A549 (cell line): ENCODE data around the gene ZNF341.

Experiments used
- CHD2 ChIP-seq: fragments of 150-350 bp; IDR thresholded peaks from 2 replicates; pipeline ENCODE4 v1.6.1; 2014; ENCODE audit warnings: low read length; ENCODE audit not compliant: partially characterized antibody
- EHMT2 ChIP-seq: fragments of 200-600 bp; sonication (generic); IDR thresholded peaks from 2 replicates; pipeline ENCODE4 v1.6.1; 2016; ENCODE audit warnings: antibody characterized with exemption, low read depth, mild to moderate bottlenecking, moderate library complexity
- HDAC2 ChIP-seq: fragments of 200-600 bp; sonication (generic); IDR thresholded peaks from 2 replicates; pipeline ENCODE4 v1.6.1; 2016
- HOXA7 ChIP-seq: fragments of 250-450 bp; sonication (Bioruptor Pico); IDR thresholded peaks from 2 replicates; pipeline ENCODE4 v1.5.0; 2020; ENCODE audit warnings: mild to moderate bottlenecking, moderate library complexity
- POLR2A ChIP-seq: IDR thresholded peaks from 2 replicates; pipeline ENCODE4 v1.6.1; 2012; ENCODE audit warnings: mild to moderate bottlenecking, low read length
- RAD21 ChIP-seq, 2 experiments: fragments of >200 bp in 1 of 2; sonication (Bioruptor Twin) in 1 of 2; formaldehyde crosslinking in 1 of 2; IDR thresholded peaks in 1 of 2; conservative IDR thresholded peaks in 1 of 2; 2 replicates in 1 of 2; 3 replicates in 1 of 2; pipeline ENCODE4 v1.6.1; 2012 to 2018; ENCODE audit warnings: inconsistent platforms in 1 of 2
- RCOR1 ChIP-seq: fragments of 150-350 bp; IDR thresholded peaks from 2 replicates; pipeline ENCODE4 v1.6.1; 2014; ENCODE audit warnings: antibody characterized with exemption, low read length, low read depth
- TP53 ChIP-seq: fragments of 250-450 bp; sonication (Bioruptor Pico); IDR thresholded peaks from 2 replicates; pipeline ENCODE4 v1.5.0; 2021; ENCODE audit warnings: mild to moderate bottlenecking, moderate library complexity
- TF ChIP-seq, protein P1 (sequence below): IDR thresholded peaks from 2 replicates; pipeline ENCODE4 v1.6.1; 2012
- TF ChIP-seq, protein P2 (sequence below): fragments of >200 bp; sonication (Bioruptor Twin); formaldehyde crosslinking; IDR thresholded peaks from 3 replicates; pipeline ENCODE4 v1.5.1; 2016
- TF ChIP-seq, protein P3 (sequence below): fragments of >200 bp; sonication (Bioruptor Twin); formaldehyde crosslinking; IDR thresholded peaks from 3 replicates; pipeline ENCODE4 v1.6.1; 2016

DNA sequence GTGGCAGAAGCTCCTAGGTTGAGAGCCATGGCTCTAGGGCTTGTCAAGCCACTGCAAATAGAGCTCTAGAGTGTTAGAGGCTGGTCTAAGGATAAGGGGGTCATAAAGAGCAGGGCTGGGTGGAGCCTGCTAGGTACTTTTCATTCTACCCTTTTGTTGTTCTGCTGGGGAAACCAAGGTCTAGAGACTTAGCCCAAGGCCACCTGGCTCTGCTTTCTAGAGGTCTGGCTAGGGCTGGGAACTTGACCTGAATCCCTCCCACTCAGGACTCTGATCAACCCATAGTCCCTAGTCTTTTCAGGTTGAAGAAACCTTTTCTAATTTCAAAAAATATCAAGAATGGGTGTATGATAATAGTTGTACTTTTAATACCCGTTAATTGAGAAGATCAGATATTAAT lies 93.1 kb downstream of the ZNF341 start:
- TF ChIP-seq EHMT2 (no peak), HOXA7 (CRISPR knock-in tag) (no peak), TP53 (no peak), CHD2 (no peak), HDAC2 (no peak), RCOR1 (no peak), POLR2A (no peak), RAD21 (conservative IDR thresholded peaks at IDR 0.05 in 1 of 2, IDR thresholded peaks at IDR 0.05 in 1 of 2) (no peak)
- TF ChIP-seq, protein P1, sequence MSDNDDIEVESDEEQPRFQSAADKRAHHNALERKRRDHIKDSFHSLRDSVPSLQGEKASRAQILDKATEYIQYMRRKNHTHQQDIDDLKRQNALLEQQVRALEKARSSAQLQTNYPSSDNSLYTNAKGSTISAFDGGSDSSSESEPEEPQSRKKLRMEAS, result no peak
- TF ChIP-seq, protein P2, sequence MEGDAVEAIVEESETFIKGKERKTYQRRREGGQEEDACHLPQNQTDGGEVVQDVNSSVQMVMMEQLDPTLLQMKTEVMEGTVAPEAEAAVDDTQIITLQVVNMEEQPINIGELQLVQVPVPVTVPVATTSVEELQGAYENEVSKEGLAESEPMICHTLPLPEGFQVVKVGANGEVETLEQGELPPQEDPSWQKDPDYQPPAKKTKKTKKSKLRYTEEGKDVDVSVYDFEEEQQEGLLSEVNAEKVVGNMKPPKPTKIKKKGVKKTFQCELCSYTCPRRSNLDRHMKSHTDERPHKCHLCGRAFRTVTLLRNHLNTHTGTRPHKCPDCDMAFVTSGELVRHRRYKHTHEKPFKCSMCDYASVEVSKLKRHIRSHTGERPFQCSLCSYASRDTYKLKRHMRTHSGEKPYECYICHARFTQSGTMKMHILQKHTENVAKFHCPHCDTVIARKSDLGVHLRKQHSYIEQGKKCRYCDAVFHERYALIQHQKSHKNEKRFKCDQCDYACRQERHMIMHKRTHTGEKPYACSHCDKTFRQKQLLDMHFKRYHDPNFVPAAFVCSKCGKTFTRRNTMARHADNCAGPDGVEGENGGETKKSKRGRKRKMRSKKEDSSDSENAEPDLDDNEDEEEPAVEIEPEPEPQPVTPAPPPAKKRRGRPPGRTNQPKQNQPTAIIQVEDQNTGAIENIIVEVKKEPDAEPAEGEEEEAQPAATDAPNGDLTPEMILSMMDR, result no peak
- TF ChIP-seq, protein P3, sequence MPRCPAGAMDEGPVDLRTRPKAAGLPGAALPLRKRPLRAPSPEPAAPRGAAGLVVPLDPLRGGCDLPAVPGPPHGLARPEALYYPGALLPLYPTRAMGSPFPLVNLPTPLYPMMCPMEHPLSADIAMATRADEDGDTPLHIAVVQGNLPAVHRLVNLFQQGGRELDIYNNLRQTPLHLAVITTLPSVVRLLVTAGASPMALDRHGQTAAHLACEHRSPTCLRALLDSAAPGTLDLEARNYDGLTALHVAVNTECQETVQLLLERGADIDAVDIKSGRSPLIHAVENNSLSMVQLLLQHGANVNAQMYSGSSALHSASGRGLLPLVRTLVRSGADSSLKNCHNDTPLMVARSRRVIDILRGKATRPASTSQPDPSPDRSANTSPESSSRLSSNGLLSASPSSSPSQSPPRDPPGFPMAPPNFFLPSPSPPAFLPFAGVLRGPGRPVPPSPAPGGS, result no peak
